ENCODE data around the gene MAP2. TPM values are rescaled to one million over a fixed set of nuclear protein-coding genes. Genes with fewer than 3 reads are reported as not detected.

MAP2 gene
- total RNA-seq, 1 experiment from 2014 or later, result 7.6 TPM

DNA sequence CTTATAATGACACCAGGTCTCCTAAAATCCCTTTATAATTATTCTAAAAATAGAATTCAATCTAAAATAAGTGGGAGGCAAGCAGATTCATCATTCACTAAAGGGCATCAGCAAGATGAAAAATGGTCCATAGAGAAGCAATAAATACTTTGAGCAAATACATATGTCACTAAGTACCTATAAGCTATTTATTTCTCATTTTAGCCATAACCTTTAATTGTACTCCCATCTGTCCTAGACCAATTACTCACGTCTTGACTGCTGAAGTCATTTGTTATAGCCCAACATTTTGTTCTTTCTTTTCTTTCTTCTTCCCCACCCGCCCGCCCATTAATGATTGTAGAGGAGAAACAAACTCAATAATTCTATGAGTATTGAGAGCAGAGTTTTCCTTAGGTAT is 105.7 kb downstream of the MAP2 start:
- H3K9me3 Mint-ChIP-seq, result no peaks in the 10 kb centered on the region
- ATAC-seq (no peak), DNase-seq (ENCODE audit: low spot score) (no peak)
- peaks cover 9% of the 10 kb centered on the region for H3K4me1 Mint-ChIP-seq
- H3K4me3 Mint-ChIP-seq, result no peak overlapping the region
- TF ChIP-seq NR3C1 (CRISPR knock-in tag; conservative IDR thresholded peaks at IDR 0.05; ENCODE audit: low read depth) (no peak), NFYB (CRISPR knock-in tag; conservative IDR thresholded peaks at IDR 0.05; ENCODE audit: low read depth) (no peak), MYBL2 (CRISPR knock-in tag; IDR thresholded peaks at IDR 0.05) (no peak), ZNF671 (CRISPR knock-in tag; IDR thresholded peaks at IDR 0.05) (no peak)
- TF ChIP-seq, protein P1, sequence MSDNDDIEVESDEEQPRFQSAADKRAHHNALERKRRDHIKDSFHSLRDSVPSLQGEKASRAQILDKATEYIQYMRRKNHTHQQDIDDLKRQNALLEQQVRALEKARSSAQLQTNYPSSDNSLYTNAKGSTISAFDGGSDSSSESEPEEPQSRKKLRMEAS (CRISPR knock-in tag; IDR thresholded peaks at IDR 0.05), result no peak
- TF ChIP-seq, protein P2, sequence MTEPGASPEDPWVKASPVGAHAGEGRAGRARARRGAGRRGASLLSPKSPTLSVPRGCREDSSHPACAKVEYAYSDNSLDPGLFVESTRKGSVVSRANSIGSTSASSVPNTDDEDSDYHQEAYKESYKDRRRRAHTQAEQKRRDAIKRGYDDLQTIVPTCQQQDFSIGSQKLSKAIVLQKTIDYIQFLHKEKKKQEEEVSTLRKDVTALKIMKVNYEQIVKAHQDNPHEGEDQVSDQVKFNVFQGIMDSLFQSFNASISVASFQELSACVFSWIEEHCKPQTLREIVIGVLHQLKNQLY (CRISPR knock-in tag; IDR thresholded peaks at IDR 0.05), result no peak
- TF ChIP-seq, protein P3, sequence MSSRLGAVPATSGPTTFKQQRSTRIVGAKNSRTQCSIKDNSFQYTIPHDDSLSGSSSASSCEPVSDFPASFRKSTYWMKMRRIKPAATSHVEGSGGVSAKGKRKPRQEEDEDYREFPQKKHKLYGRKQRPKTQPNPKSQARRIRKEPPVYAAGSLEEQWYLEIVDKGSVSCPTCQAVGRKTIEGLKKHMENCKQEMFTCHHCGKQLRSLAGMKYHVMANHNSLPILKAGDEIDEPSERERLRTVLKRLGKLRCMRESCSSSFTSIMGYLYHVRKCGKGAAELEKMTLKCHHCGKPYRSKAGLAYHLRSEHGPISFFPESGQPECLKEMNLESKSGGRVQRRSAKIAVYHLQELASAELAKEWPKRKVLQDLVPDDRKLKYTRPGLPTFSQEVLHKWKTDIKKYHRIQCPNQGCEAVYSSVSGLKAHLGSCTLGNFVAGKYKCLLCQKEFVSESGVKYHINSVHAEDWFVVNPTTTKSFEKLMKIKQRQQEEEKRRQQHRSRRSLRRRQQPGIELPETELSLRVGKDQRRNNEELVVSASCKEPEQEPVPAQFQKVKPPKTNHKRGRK (CRISPR knock-in tag; IDR thresholded peaks at IDR 0.05; ENCODE audit: borderline replicate concordance), result no peak
- TF ChIP-seq, protein P4, sequence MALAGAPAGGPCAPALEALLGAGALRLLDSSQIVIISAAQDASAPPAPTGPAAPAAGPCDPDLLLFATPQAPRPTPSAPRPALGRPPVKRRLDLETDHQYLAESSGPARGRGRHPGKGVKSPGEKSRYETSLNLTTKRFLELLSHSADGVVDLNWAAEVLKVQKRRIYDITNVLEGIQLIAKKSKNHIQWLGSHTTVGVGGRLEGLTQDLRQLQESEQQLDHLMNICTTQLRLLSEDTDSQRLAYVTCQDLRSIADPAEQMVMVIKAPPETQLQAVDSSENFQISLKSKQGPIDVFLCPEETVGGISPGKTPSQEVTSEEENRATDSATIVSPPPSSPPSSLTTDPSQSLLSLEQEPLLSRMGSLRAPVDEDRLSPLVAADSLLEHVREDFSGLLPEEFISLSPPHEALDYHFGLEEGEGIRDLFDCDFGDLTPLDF (CRISPR knock-in tag; IDR thresholded peaks at IDR 0.05), result no peak
- TF ChIP-seq, protein P5, sequence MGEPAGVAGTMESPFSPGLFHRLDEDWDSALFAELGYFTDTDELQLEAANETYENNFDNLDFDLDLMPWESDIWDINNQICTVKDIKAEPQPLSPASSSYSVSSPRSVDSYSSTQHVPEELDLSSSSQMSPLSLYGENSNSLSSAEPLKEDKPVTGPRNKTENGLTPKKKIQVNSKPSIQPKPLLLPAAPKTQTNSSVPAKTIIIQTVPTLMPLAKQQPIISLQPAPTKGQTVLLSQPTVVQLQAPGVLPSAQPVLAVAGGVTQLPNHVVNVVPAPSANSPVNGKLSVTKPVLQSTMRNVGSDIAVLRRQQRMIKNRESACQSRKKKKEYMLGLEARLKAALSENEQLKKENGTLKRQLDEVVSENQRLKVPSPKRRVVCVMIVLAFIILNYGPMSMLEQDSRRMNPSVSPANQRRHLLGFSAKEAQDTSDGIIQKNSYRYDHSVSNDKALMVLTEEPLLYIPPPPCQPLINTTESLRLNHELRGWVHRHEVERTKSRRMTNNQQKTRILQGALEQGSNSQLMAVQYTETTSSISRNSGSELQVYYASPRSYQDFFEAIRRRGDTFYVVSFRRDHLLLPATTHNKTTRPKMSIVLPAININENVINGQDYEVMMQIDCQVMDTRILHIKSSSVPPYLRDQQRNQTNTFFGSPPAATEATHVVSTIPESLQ (CRISPR knock-in tag; IDR thresholded peaks at IDR 0.05), result no peak
- POLR2A ChIA-PET, result no interaction called here
- no peak overlapping the region for H3K27ac Mint-ChIP-seq
- CTCF ChIA-PET, result no interaction called here
- peaks cover 53% of the 10 kb centered on the region for H3K27me3 Mint-ChIP-seq (ENCODE audit: low read depth)
- H3K36me3 Mint-ChIP-seq, result no peaks in the 10 kb centered on the region

DNA sequence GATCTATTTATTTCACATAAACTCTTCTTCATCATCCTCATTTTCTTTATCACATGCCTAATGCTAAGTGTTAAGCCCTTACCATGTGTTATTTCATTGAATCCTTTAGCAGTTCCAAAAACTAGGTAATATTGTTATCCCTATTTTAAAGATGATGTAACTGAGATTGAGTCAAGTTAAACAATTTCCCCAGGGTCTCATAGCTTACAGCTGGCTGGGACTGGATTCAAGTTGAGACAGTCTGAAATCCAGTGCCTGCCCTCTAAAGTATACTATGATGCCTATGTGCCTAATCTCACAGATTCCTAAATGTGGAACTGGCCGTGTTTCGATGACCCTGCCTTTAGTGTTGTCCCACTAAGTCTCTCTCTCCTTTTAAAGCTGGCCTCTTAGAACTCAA is 108.5 kb downstream of the MAP2 start:
- ChIA-PET CTCF (interaction anchor here (0.7 kb wide), 1 partner anchor 108 kb away, joined by 5 read pairs; the partner anchor contains the start of gene MAP2), POLR2A (no interaction called here)
- H3K4me3 Mint-ChIP-seq, result no peak overlapping the region
- no peak for DNase-seq (ENCODE audit: low spot score)
- no peaks in the 10 kb centered on the region for H3K9me3 Mint-ChIP-seq
- peaks cover 4% of the 10 kb centered on the region; the same call in 1 of the 2 replicates for H3K4me1 Mint-ChIP-seq
- peaks cover 37% of the 10 kb centered on the region for H3K27me3 Mint-ChIP-seq (ENCODE audit: low read depth)
- no peak overlapping the region for H3K27ac Mint-ChIP-seq
- ATAC-seq, result no peak
- no peak for TF ChIP-seq HMGA2 (CRISPR knock-in tag; IDR thresholded peaks at IDR 0.05)
- TF ChIP-seq ZNF232 (CRISPR knock-in tag; IDR thresholded peaks at IDR 0.05), result no peak
- TF ChIP-seq, protein P6, sequence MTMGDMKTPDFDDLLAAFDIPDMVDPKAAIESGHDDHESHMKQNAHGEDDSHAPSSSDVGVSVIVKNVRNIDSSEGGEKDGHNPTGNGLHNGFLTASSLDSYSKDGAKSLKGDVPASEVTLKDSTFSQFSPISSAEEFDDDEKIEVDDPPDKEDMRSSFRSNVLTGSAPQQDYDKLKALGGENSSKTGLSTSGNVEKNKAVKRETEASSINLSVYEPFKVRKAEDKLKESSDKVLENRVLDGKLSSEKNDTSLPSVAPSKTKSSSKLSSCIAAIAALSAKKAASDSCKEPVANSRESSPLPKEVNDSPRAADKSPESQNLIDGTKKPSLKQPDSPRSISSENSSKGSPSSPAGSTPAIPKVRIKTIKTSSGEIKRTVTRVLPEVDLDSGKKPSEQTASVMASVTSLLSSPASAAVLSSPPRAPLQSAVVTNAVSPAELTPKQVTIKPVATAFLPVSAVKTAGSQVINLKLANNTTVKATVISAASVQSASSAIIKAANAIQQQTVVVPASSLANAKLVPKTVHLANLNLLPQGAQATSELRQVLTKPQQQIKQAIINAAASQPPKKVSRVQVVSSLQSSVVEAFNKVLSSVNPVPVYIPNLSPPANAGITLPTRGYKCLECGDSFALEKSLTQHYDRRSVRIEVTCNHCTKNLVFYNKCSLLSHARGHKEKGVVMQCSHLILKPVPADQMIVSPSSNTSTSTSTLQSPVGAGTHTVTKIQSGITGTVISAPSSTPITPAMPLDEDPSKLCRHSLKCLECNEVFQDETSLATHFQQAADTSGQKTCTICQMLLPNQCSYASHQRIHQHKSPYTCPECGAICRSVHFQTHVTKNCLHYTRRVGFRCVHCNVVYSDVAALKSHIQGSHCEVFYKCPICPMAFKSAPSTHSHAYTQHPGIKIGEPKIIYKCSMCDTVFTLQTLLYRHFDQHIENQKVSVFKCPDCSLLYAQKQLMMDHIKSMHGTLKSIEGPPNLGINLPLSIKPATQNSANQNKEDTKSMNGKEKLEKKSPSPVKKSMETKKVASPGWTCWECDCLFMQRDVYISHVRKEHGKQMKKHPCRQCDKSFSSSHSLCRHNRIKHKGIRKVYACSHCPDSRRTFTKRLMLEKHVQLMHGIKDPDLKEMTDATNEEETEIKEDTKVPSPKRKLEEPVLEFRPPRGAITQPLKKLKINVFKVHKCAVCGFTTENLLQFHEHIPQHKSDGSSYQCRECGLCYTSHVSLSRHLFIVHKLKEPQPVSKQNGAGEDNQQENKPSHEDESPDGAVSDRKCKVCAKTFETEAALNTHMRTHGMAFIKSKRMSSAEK (CRISPR knock-in tag; IDR thresholded peaks at IDR 0.05; ENCODE audit: borderline replicate concordance), result no peak
- TF ChIP-seq FOXJ3 (CRISPR knock-in tag; IDR thresholded peaks at IDR 0.05; ENCODE audit: borderline replicate concordance), result no peak
- TF ChIP-seq, protein P4 (CRISPR knock-in tag; IDR thresholded peaks at IDR 0.05), result no peak
- H3K36me3 Mint-ChIP-seq, result no peaks in the 10 kb centered on the region
